ENCODE data around the gene ATP10B.

DNA sequence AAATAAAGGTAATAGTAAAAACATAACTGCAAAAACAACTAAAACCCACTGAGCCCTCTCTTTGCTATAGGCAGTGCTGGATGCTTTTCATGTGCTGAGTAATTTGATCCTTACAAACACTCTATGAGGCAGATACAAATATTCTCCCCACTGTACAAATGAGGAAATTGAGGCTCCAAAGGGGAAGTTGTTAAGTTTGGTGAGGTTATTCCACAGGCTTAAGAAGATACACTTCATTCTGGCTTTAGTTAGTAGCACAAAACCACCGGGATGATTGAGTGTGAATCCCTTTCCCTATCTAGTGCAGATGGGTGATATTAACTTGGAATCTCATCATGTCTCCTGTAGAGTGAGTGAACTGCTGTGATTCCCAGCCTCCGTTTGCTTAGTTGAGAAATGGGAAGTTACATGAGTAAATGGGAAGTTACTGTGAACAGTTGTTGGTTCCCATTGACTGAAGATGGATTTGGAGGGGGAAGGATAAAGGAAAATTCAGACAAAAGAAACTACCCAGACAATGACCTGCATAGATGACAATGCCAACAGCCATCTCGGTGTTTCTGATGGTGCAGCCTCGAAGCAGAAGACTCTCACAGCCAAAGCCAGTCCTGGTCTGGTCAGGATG lies 208.3 kb downstream of the ATP10B start:
- TF ChIP-seq, protein P1, sequence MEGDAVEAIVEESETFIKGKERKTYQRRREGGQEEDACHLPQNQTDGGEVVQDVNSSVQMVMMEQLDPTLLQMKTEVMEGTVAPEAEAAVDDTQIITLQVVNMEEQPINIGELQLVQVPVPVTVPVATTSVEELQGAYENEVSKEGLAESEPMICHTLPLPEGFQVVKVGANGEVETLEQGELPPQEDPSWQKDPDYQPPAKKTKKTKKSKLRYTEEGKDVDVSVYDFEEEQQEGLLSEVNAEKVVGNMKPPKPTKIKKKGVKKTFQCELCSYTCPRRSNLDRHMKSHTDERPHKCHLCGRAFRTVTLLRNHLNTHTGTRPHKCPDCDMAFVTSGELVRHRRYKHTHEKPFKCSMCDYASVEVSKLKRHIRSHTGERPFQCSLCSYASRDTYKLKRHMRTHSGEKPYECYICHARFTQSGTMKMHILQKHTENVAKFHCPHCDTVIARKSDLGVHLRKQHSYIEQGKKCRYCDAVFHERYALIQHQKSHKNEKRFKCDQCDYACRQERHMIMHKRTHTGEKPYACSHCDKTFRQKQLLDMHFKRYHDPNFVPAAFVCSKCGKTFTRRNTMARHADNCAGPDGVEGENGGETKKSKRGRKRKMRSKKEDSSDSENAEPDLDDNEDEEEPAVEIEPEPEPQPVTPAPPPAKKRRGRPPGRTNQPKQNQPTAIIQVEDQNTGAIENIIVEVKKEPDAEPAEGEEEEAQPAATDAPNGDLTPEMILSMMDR (IDR thresholded peaks at IDR 0.05; ENCODE audit: low read length): no peak
- no peak for TF ChIP-seq EZH2 (IDR thresholded peaks at IDR 0.05; ENCODE audit: borderline replicate concordance, low read length)
